Activated CD8-positive, alpha-beta memory T cell treated with anti-CD3 and anti-CD28 coated beads for 1 hour (primary cell): ENCODE measurements around the gene CHMP4A.
A peak's percentile ranks its signal among the peaks of the same experiment; 100 is the strongest.
"Not testable (repeated sequence)": the region's sequence is repeated elsewhere in the genome, so short reads cannot be mapped to it uniquely, and the experiment has no call there.

Experiments used
- DNase-seq, 2 donors: peaks; one replicate each; pipeline ENCODE4 v3.0.0-alpha.2; 2020; ENCODE audit warnings: low read depth in 1 of 2; ENCODE audit errors: extremely low read depth in 1 of 2

Gene CHMP4A

DNA sequence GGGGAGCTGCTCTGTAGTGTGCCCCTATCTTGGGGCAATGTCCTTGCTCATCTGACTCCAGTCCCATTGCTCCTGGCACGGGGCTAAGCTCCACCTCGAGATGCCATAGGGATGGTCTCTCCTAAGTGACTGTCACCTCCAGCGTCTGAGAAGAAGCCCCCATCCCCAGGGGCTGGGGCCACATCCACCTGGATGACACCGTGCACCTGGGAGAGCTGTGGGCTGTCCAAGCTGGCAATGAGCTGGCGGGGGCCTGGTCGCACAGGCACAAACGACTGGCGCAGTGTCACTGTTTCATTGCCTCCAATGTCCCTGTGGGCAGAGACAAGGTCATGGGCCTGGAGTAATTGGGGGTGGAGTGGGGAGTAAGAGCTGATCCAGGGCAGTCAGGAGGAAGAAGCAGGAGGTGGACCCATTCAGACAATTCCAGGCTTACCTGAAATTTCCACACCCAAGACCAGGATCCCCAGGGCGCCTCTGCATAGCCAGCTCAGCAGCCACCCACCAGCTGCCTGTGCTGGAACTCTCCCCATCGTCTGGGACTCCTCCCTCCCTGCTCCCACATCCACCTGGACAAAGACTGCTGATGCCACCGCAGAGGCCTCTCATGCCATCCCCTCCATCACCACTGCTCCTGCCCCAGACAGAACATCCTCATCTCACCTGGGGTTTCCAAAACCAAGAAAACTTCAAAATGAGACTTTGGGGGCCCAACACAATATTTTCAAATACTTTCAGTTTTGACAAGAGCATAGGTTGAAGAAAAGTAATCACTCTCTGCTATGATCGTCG is 36.1 kb upstream of the CHMP4A start:
- no peak for DNase-seq

DNA sequence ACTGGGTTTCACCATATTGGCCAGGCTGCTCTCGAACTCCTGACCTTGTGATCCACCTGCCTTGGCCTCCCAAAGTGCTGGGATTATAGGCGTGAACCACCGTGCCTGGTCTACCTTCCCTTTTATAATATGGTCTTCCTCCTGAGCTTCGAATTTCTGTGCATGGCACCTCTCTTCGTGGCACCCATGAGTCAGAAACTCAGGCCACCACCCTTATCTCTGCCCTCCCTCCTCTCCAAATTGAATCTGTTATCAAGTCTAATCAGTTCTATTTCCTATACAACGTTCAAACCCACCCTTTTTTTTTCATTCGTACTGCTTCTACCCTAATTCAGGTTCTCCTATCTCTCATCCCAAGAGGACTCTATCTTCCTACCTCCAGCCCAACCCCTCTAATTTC is 34.1 kb upstream of the CHMP4A start:
- DNase-seq = no peak

DNA sequence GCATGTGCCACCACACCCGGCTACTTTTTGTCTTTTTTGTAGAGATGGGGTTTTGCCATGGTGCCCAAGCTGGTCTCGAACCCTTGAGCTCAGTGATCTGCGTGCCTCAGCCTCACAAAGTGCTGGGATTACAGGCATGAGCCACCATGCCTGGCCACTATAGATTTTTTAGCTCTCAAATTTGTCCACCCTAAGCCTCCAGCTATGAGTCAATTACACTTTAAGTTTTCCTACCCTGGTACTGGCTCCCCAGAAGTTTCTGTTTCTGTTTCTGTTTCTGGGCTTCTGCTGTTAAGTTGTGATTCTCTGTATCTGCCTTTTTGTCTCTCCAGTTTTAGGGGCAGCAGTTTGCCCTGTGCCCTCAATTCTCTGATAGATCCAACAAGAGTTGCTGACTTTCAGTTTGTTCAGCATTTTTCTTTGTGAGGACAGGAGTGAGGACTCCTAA is 33.5 kb upstream of the CHMP4A start:
- DNase-seq = no peak

DNA sequence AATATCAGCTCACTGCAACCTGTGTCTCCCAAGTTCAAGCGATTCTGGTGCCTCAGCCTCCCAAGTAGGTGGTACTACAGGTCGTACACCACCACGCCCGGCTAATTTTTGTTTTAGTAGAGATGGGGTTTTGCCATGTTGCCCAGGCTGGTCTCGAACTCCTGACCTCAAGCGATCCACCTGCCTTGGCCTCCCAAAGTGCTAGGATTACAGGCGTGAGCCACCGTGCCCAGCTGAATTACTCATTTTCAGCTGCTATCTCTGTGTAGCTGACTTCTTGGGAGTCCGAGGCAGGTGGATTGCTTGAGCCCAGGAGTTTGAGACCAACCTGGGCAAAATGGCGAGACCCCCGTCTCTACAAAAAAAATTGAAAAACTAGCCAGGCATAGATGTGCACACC is 32.1 kb upstream of the CHMP4A start:
- not testable (repeated sequence) for DNase-seq

DNA sequence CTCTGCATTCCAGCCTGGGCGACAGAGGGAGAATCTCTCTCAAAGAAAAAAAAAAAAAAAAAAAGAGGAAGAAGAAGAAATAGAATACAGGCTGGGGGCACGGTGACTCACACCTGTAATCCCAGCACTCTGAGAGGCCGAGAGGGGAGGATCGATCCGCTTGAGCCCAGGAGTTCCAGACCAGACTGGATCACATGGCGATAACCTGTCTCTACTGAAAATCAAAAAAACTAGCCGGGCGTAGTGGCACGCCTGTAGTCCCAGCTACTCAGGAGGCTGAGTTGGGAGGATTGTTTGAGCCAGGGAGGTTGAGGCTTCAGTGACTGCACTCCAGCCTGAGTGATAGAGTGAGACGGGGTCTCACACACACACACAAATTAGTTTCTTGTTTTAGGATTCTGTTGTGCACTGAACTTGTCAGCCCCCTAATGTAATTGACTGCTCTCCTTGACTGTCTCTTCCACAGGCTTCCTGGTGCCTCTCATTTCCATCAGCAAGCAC is 30.1 kb upstream of the CHMP4A start:
- DNase-seq = no peak

DNA sequence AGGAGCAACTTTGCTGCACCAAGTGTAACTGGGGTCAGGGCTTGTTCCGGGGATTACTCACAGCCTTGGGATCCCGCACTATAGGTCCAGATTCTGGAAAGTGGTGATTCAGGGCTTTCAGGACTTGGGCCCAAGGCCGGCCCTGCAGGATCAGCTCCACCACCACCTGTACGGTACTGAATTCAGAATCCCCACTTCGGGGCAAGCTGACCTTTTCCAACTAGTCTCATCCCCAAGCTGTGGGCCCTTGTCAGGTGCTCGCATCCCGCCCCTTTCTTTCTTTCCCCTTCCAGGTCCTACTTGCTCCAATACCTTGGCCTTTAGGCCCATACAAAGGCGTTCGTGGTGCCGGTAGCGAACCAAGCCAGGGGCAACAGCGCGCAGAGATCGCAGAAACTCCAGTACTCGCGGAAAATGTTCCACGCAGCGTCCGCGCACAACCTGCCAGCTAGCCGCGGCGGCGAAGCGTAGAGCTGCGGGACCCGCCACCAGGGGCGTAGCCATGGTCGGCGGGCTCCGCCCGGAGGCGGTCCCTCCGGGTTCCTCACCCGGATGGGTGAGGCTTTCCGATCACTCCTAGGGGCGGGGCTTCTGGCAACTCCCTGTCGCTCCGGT is 28.6 kb upstream of the CHMP4A start:
- DNase-seq = peak; percentile 80 to 87

DNA sequence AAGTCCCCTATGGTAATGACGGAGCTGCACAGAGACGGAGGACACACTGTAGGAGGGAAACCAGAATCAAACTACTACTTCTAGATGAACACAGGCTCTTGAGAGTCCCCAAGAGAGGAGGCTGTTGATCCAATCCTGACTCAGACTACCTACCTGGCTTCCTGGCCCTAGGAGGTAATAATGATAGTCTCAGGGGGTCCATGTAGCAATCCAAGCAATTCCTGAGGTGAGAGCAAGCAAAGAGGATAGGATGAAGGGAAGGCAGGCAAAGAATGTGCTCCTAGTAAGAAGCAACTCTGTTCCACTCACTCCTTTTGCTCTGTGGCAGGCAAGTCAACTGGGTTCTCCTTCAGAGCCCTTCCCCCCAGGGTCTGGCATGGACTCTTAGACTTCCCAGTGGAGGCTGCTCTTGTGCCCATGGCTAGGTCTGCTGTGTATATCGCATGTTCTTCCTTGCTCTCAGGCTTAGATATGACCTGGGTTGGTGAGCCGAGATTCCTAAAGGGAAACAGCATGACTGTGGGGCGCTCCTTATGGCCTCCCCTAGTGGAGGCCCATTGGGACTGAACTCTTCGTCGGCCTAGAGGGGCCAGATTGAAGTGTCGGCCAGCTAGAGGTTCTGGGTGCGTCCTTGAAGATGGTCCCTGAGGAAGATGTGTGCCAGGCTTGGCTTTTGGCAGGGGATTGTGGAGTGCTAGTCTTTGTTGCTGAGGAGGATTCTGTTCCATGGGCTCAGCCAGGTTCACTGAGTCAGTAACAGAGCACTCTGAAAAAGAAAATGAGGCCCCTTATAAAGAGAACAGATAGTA is 27.0 kb upstream of the CHMP4A start:
- no peak for DNase-seq

DNA sequence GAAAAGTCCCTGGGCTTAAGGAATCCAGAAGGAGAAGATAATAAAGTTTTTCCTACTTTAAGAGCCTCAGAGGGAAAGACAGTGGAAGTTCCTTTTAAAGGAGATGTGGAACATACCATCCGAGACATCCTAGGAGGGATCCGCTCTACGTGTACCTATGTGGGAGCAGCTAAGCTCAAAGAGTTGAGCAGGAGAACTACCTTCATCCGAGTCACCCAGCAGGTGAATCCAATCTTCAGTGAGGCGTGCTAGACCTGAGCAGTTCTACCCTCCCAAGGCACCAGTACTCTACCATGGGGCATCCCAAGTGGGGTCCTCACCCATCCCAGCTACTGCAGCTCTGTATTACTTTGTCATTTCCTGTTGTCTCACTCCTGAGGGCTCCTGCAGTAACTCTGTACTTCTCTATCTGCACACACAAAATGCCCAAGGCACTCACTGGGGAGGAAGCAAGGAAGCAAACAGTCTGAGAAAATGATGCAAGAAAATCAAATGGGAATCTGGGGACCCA is 25.3 kb upstream of the CHMP4A start:
- DNase-seq = no peak

DNA sequence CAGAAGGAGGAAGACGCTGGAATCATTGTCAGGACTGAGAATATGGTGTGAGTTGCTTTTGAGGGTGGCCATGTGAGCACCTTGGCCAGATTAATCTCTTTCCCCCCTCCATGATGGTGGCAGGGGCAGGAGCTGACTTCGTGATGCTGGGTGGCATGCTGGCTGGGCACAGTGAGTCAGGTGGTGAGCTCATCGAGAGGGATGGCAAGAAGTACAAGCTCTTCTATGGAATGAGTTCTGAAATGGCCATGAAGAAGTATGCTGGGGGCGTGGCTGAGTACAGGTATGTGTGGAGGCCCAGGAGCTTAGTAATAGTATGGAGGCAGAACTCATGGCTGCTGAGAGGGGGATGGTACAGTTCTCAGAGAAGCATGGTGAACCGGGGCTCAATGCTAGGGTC is 24.8 kb upstream of the CHMP4A start:
- no peak for DNase-seq

DNA sequence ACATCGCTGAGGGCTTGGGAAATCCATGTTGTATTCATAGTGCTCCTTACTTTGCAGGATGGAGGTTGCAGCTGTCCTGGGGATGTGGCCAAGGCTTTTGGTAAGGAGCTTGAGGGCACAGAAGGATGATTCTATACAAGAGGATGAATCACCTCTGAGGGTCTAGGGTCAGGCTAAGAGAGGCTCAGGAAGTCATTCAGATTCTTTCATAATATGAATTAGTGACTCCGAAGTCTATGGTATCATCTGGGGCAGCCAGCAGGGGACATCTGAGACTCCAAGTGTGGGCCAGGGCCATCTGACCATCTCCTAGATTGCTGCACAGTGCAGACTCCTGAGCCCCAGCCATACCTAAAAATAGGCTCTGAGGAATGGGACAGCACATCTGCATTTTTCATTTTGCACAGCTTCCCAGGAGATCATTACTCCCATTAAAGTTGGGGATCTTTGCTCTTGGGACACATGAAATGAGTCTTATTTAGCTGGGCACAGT is 24.2 kb upstream of the CHMP4A start:
- DNase-seq = no peak

DNA sequence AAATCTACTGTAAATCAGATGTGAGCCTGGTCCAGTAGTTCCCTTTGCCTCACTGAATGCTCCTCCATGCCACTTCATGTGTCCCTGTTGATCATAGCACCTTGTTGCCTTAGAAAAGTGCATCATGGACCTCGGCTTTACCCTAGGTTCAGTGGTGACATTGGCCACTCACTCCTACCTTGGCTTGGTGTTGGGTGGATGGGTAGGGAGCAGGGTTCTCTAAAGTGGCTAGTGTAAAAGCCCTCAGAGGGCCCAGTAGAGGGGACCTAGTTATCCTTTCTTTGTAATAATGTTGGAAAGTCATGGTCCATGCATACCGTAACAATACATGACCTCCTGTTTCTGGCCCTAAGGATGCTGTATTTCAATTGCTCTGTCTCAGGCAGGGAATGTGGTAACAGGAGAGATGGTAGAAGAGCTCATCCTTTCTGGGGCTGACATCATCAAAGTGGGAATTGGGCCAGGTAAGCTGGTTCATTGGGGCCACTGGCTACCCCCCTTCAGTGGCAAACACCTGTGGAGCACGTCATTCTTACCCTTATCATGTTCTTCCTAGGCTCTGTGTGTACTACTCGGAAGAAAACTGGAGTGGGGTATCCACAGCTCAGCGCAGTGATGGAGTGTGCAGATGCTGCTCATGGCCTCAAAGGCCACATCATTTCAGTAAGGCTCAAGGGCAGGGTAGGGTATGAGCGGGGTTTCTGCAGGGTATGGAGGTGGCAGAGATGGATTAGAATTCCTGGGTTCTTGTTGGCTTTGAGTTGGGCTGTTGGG is 23.6 kb upstream of the CHMP4A start:
- no peak for DNase-seq

DNA sequence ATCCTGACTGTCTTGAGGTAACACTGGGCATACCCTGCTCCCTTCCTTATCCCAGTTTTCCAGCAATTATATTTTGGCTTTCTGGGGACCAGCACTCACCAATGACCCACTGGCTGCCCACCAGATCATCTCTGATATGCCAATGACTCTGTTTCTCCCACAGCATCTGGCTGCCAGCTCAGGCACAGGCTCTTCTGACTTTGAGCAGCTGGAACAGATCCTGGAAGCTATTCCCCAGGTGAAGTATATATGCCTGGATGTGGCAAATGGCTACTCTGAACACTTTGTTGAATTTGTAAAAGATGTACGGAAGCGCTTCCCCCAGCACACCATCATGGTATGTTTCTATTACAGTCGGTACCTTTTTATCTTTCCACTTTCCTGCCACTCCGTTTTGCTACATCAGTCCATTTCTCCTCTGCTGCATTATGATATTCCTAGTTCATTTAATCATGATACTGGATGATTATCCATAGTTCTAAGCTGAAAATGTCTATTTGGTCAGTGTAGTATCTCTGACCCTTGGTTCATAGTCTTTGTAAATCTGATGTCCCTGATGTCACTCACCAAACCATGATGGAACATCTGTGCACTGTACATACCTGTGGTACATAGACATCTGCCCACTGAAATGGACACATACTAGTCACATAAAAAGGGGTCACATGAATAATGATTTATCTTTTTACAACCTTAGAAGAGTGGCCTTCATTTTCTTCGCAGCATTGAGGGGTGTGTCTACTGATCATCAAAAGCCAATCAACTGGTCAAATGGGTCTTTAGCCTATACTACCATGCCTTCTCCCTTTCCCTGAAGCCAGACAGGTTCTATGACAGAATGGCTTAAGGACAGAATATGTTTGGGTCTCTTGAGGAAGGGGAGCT is 22.8 kb upstream of the CHMP4A start:
- DNase-seq = no peak

DNA sequence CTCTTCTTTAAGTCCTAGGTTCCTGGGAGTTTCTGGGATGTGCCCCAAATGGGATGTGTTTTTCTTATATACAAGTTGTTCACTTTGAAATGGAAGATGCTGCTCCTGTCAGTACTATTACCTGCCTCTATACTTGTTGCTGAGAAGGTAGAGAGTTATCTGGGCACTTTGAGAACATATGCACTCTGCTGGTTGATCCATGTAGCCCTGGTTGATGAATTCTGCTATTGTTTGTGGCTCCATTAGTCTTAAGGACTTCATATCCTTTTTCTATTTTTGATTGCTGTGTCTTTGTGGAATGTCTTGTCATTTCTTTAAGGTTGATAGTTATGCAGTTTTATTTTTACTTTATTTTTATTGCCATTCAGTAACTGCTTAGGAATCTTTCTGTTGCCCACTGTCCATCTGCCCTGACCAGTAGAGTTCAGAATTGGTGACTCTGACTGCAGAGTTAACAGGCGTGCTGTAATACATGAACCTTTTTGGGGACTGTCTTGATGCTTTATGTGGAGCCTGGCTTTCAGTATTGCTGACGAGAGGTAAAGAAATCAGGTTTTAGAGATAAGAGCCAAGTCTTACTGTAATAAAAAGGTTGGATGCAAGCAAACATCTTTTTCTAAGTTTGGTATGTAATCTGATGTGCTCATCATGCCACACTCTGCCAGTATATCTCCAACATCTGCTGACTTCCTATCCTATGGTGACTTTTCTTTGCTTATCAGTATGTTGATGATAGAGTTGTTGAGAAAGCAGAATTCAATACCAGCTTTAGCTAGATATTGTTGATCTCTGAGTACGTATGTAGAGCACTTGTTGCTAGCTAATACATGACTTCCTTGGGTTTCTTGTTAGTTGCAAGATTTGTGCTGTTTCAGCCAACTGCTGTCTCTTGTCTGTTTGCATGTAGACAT is 21.1 kb upstream of the CHMP4A start:
- DNase-seq = no peak

DNA sequence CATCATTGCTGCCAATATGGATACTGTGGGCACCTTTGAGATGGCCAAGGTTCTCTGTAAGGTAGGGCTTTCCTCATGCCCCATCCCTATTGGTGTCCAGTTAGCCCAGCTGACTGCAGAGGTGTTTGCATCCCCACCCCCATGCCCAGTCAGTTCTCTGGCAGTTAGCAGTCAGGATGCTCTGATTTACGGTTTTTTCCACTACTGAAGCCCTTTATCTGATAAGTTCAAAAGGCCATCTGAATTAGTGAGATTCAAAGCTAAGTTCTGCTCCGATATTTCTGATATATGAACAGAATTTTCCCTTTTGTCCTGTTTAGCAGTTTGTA is 20.2 kb upstream of the CHMP4A start:
- DNase-seq = no peak

DNA sequence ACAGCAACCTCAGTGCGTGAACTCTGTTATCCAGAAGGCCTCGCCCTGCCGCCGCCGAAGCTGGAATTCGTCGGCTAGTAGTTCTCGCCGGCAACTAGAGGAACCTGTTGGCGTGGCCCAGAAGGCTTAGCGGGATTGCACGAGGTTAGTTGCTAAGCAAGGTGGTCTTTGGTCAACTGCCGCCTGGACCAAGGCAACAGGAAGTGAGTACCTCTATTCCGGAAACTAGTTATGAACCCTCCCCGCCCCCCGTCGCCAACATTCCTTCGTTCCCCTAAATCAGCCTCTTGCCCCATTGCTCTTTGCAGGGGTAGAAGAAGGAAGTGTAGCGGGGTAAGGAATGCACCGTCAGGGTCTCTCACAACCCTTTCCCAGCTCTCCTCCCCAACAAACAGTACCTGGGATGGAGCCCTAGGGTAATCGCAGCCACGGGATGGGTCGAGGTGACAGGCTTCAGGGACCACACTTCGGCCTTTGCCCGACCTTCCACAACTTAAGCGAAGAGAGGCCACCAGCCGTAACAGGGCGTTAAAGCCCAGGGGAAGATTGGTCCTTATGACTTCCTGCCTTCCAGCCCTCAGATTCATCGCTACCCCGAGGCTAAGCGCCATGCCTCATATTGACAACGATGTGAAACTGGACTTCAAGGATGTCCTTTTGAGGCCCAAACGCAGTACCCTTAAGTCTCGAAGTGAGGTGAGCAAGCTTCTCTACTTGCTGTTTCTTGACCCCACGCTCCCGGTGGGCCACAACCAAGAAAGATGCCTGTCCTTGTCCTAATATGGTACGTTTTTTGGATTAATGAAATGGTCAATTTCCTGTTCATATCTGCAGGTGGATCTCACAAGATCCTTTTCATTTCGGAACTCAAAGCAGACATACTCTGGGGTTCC is 19.6 kb upstream of the CHMP4A start, which contains the start of gene GMPR2:
Gene GMPR2 (plus strand): TSS at position 285 of the 893 bp plus-strand sequence. CDS start 325 bp downstream, at position 610.
- DNase-seq = no peak

DNA sequence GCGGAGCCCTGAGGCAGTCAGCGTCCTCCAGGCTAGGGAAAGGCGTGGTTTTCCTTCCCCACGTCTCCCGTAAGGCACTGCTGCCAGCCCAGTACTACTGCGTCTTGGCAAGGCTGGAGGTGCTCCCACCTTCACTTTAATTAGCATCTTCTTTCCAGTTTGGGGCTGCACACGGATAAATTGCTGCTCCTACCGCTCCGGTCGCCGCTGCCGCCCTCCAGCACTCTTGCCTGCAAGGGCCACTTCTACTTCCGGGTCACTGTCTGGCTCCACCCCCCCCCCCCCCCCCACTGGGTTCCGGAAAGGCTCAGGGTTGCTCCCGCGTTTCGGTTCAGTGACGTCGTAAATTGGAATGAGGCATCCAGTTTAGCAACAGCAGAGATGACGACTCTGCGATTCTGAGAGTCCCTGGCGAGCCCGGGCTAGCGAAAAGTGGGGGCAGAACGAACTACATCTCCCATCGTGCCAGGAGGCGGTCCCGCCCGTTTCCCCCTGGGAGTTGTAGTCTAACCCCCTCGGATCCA is 18.9 kb upstream of the CHMP4A start, which contains the start of gene NEDD8:
Gene NEDD8 (minus strand): TSS at position 247 of the 524 bp plus-strand sequence. CDS start 100 bp downstream, at position 147.
- peak; percentile 63 to 74 for DNase-seq
